GM18519 (cell line): ENCODE data around the gene ACKR2.
"Not testable (repeated sequence)": the region's sequence is repeated elsewhere in the genome, so short reads cannot be mapped to it uniquely, and the experiment has no call there.

Source experiments
- ATAC-seq: cut with Tn5 transposase; IDR thresholded peaks from one replicate; pipeline ENCODE4 v1.9.1; 2021; ENCODE audit warnings: mild to moderate bottlenecking, moderate library complexity; ENCODE audit not compliant: unreplicated experiment, low FRiP score

Gene ACKR2

DNA sequence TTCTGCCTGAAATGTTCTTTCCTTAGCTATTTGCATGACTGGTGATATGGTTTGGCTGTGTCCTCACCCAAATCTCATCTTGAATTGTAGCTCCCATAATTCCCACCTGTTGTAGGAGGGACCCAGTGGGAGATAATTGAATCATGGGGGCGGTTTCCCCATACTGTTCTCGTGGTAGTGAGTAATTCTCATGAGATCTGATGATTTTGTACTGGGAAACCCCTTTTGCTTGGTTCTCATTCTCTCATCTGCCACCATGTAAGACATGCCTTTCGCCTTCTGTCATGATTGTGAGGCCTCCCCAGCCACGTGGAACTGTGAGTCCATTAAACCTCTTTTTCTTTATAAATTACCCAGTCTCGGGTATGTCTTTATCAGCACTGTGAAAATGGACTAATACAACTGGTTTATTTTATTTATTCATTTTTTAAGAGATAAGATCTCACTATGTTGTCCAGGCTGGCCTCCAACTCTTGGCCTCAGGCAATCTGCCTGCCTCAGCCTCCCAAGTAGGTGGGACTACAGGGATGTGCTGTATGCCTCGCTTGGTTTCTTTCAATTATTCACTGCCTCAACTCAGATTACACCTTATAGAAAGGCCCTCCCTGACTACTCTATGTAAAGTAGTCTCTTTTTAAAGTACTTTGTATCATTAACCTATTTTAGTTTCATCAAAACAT is 74.1 kb downstream of the ACKR2 start:
- not testable (repeated sequence) for ATAC-seq

DNA sequence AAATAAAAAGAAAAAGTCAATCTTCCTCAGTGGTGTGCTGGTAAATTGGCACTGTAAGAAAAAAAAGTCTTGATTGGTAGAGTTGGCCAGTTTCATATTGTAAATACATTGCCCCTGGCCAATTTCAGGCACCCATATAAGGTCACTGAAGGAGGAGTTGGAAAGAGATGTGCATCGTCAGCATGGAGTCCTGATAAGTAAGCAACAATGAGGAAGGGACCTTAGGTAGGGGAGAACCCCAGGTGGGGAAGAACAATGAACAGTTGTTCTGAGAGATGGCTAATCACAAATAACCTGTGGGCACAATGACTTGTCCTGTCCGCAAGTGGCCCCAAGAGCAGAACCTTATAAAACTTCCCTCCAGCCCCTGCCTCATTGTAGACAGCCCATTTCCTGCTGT is 75.1 kb downstream of the ACKR2 start:
- ATAC-seq = no peak

DNA sequence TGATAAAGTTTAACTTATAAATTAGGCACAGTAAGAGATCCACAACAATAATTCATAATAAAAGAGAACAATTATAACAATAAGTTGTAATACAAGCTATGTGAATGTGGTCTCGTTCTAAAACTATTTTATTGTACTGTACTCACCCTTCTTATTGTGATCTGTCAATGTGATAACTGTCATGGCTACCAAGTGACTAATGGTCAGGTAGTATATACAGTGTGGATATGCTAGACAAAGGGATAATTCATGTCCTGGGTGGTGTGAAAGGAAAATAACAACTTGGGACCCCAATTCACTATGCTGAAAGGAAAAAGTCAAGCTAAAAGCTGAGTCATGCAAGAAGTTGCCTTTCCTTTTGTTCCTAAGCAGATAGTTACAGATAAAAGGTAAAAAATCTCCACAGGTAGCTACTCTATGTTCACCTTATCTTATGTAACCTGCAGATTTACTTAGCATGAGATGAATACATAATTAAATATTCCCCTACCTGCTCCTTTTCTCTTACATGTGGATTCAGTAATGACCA is 77.1 kb downstream of the ACKR2 start:
- no peak for ATAC-seq

DNA sequence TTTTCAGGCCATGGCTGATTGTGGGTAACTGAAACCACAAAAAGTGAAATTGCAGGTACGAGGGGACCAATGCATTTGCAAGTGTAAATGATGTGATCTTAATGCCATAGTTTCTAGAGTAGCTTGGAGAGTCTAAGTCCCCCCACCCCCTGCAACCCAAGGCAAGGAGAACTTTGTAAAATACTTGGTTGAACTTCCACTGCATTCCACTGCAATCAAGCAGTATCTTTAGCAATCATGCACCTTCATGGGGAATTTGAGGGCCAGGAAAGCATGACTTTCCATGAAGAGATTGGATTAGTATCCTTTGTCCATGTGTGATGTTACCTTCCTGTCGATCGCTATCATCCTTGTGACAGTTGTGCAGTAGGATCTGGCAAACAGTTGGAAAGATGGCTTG is 77.8 kb downstream of the ACKR2 start:
- ATAC-seq = no peak

DNA sequence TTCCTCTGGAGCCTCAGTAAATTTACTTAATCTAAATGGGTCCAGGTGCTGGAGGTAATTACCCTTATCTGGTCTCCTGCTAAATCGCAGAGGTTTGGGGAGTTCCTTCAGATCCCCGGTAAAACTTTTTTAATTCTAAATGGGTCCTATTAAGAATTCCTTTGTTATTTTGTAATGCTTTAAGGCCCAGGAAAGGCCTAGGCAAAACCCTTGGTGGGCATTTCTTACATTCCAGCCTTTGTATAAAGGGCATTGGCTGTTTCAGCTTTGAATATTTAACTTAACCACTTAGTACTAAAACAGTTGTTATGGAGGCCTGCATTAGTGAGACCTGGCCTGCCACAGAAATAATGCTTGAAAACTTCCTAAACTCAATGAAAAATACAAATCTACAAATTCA is 81.8 kb downstream of the ACKR2 start:
- no peak for ATAC-seq

DNA sequence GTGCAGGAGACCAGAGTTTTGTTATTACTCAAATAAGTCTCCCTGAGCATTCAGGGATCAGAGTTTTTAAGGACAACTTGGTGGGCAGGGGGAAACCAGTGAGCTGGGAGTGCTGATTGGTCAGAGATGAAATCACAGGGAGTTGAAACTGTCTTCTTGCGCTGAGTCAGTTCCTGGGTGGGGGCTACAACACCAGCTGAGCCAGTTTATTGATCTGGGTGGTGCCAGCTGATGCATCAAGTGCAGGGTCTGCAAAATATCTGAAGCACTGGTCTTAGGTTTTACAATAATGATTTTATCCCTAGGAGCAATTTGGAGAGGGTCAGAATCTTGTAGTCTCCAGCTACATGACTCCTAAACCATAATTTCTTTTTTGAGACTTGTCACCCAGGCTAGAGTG is 82.9 kb downstream of the ACKR2 start:
- no peak for ATAC-seq

DNA sequence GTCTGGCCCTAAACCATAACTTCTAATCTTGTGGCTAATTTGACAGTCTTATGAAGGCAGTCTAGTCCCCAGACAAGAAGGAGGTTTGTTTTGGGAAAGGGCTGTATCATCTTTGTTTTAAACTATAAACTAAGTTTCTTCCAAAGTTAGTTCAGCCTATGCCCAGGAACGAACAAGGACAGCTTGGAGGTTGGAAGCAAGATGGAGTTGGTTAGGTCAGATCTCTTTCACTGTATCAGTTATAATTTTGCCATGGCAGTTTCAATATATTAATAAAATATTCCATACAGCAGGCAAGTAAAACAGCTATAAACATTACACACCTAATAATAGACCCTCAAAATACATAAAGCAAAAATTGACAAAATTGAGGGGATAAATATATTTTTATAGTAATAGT is 83.6 kb downstream of the ACKR2 start:
- no peak for ATAC-seq

DNA sequence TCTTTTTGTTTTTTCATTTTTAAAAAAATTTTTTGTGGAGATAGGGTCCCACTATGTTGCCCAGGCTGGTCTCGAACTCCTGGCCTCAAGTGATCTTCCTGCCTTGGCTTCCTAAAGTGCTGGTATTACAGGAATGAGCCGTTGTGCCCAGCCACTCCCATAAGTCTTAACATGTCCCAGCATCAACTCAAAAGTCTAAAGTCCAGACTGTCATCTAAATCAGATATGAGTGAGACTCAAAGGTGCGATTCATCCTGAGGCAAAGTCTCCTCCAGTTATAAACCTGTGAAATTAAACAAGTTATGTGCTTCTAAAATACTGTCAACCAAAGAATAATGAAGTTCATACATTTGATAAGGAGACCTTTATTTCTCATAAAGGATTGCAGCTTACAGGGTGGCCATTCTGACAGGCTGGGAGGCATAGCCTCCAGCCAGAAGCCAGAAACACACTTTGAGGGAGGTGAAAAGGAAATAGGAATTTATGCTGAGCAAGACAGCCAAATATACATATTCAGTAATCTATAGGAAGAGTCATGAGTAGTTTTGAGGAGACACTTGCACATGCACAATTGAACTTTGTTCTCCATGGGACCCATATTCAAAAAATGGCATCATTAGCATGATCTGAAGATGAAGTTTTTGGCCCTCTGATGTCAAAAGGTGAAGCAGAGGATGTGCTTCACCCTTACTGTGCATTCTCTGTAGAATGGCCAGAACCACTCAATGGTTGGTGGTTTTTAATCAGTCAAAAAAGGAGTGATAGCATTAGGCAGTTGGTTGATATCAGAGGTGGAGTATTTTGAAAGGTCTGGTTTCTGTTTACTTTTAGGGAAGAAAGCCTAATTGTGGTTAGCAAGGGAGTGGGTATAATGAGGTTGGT is 85.7 kb downstream of the ACKR2 start:
- ATAC-seq = no peak

DNA sequence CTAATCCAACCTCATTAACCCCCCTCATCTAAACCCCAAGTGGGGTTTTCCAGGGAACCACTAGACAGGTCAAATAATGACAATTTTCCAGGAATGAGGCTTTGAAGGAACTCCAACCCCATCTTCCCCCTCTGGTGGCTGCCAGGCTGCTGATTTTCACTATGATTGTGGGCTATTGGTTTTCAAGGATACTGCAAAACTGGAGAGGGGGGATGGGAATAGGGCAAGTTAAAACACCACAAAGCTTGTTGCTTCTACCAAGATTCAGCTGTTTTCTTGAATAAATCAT is 86.3 kb downstream of the ACKR2 start:
- no peak for ATAC-seq

DNA sequence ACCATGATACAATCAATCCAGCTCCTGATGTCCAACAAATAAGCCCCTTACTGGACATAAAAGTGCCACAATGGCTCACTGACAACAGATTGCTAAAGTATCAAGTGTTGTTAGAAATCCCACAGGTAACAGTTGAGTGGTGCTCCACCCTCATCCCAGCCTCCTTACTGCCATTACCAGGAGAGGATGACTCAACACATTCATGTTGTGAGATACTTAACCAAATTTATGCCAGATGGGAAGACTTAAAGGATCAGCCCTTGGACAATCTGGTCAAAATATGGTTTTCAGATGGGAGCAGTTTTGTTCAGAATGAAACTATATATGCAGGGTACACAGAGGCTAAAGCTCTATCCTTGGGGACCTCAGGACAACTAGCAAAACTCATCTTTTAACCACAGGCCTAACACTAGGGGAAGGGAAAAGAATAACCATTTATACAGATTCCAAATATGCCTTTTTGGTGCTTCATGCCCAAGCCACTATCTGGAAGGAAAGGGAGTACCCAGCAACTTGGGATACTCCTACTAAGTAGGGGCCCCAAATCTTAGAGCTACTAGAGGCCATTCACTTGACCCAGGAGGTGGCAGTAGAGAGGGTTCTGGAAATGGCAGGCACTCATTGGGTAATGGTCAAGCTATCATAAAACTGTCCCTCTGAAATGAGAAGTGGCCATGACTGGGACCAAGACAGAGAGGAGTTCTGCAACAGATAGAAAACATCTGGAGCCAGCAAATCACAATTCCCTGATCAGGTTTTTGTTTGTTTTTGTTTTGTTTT is 89.8 kb downstream of the ACKR2 start:
- no peak for ATAC-seq

DNA sequence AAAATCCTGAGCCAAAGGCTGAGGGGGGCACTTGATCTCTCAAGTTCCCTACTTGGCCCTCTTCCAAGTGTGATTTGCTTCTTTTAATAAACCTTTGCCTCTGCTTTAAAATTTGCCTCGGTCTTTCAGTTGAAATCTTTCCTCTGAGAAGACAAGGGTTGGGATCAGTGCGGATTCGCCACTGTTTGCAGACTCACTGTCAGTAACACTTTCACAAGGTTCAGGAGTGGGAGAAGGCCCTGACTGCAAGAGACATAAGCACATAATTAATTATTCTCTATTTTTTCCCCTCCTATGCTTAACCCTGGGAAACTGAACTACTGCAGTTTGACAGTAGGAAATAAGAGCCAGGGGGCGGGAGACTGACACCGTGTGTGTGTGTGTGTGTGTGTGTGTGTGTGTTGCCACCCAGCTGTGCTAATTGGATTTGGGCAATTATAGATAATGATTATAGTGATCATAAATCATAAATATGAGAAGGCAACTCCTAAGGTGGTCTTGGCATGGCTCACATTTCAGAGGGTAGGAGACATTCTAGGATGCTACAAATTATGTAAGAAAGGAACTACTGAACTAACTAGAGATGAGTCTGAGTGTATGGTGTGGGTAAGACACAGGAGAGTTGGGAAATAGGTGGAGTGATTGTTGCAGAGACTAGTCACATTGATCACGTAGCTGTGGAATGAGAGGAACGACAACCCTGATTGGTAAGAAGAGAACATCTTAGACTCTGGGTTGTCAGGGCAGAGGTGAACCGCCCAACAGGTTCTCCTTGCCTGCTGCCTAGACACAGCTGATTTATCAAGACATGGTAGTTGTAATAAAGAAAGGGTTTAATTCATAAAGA is 91.2 kb downstream of the ACKR2 start:
- ATAC-seq = no peak

DNA sequence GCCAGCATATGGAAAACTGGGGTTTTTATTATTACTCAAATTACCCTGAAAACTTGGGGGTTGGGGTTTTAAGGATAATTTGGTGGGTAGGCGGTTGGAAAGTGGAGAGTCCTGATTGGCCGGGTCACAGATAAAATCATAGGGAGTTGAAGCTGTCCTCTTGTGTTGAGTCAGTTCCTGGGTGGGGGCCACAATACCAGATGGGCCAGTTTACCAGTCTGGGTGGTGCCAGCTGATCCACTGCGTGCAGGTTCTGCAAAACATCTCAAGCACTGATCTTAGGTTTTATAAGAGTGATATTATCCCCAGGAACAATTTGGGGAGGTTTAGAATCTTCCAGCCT is 91.8 kb downstream of the ACKR2 start:
- no peak for ATAC-seq

DNA sequence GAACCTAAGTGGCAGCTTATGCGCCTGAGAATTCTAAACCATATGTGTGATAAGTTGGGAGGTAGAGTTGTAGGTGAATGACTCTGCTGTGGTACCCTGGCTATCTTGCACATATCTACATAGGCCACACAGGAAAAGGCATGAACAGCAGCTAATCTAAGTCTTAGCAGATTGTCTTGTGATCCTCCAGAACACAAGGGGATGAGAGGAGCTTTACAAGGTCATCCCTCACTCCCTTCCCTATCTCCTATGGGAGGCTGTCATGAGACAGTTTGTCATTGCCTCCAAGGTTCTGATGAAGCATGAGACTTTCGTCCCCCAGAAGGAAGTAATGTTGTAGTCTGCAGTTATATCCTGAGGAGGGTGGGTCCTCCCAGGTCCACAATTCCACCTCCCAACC is 93.0 kb downstream of the ACKR2 start:
- ATAC-seq = no peak

DNA sequence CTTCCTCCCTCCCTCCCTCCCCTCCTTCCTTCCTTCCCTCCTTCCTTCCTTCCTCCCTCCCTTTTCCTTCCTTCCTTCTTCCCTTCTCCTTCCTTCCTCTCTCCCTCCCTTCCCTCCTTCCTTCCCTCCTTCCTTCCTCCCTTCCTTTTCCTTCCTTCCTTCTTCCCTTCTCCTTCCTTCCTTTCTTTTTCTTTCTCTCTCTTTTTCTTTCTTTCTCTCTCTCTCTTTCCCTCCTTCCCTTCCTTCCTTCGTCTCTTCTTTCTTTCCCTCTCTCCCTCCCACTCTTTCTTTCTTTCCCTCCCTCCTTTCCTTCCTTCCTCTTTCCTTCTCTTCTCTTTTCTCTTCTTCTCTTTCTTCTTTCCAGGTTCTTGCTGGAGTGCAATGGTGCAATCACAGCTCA is 94.8 kb downstream of the ACKR2 start:
- no peak for ATAC-seq

DNA sequence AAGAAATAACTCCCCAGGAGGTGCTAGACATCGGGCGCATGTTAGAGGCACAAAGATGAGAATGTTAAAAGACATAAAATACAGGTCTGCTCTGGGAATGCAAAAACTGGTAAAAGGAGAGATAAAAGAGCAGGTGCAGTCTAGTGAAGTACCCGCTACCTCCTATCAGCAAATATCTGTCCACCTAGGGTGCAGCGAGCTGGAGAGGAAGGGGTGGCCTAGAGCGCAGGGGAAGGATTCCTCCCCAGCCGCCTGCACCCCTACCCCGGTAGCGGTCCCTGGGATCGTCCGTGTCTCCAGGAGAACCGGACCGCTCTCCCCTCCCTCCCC is 96.5 kb downstream of the ACKR2 start:
- no peak for ATAC-seq

DNA sequence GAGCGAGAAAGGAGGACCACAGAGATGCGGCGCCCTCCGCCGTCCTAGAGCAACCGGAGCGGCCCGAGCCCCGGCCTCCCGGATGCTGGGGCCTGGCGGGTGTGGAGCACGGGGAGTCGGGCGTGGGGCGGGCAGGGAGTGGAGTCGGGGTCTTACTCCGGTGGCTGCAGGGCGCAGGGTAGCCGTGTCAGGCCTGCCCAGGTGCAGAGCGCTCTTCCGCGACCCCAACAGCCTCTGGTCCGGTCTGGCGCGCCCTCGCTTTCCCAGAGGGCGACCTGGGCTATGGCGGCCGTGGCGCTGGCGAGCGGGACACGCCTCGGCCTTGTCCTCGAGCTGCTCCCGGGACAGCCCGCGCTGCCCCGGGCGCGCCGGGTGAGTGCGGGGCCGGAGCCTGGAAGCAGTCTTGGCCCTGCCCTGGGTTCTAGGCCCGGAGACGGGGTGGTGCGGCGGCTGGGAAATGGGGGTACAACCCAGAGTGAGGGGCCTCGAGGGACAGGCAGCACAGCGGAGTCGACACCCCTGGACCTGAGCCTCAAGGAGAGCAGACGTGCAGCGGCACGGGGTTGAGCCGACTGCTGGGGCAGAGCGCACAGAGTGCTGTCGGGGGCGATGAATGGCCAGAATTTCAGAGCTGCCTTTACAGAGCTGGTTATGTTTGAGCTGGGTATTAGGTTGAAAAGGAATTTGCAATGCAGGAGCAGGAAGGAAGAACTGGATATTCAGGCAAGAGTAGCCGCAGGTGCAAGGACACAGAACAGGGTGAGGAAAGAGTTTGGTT is 97.0 kb downstream of the ACKR2 start, which contains the start of gene ZNF662:
TSS of gene ZNF662 (plus strand) at position 73 of the 778 bp plus-strand sequence. CDS start 1,973 bp downstream, outside the sequence.
- no peak for ATAC-seq

DNA sequence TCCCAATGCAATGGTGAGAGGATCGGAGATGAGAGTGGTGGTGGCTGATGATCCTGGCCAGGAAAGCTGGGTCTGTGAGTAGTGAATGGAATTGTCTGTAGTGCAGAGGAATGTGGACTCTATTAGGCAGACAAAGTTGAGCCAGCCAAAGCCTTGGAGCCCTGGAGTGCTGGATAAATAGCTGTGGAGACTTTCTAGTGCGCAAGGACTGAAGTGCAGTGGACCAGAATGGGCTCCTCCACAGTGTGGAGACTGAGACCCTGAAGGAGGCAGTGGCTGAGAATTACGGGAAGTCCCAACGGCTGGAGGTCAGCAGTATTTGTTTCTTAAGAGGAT is 97.6 kb downstream of the ACKR2 start:
- ATAC-seq = no peak

DNA sequence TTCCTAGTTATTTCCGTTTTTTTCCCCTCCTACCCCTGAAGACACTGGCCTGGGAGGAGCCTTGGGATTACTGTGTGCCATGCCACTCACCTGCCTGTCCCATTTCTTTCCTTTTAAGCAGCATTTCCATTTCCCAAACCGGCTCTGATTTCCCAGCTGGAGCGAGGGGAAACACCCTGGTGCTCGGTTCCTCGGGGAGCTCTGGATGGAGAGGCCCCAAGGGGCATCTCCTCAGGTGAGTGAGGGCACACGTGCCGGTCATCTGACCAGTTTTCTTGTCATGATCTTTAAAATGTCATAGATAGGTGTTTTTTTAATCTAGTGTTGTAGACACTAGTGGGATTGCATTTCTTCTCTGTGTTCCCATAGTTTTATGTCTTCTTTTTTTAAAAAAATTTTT is 99.4 kb downstream of the ACKR2 start:
- ATAC-seq = no peak

DNA sequence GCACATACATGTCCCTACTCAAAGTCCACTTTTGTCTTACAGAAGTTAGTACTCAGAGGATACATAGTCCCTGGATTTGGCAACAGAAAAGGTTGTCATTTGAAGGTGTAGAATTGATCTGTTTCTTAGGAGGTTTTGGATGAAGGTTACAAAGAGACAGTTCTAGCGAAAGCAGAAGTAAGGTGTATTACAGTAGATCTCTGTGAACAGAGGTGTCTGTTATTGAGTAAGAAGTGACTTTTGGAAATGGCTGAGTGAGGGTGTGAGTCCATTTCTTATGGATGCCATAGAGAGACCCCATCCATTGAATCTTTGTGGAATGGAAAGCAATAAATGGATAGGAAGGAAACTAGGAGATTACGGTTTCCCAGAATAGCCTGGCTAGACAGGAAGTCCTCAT is 102.3 kb downstream of the ACKR2 start:
- no peak for ATAC-seq
